Coronary artery (tissue), 2 donors: ENCODE results near the gene MAP3K1.
"Not testable (repeated sequence)": the region's sequence is repeated elsewhere in the genome, so short reads cannot be mapped to it uniquely, and the experiment has no call there.

Experiments
- DNase-seq: peaks from one replicate; pipeline ENCODE4 v3.0.0-alpha.2; 2017; ENCODE audit warnings: low spot score
- H3K27ac ChIP-seq, 2 donors: fragments of 200-600 bp; sonication (generic); one replicate each; pipeline ENCODE4 v1.5.1; 2016 to 2019
- H3K4me3 ChIP-seq: fragments of 200-600 bp; sonication (generic); 2 replicates; pipeline ENCODE4 v1.5.1; 2016; ENCODE audit warnings: mild to moderate bottlenecking, moderate library complexity
- CTCF ChIP-seq: fragments of 200-600 bp; sonication (generic); IDR thresholded peaks from one replicate; pipeline ENCODE4 v1.5.1; 2019; ENCODE audit warnings: antibody characterized with exemption

MAP3K1 gene

DNA sequence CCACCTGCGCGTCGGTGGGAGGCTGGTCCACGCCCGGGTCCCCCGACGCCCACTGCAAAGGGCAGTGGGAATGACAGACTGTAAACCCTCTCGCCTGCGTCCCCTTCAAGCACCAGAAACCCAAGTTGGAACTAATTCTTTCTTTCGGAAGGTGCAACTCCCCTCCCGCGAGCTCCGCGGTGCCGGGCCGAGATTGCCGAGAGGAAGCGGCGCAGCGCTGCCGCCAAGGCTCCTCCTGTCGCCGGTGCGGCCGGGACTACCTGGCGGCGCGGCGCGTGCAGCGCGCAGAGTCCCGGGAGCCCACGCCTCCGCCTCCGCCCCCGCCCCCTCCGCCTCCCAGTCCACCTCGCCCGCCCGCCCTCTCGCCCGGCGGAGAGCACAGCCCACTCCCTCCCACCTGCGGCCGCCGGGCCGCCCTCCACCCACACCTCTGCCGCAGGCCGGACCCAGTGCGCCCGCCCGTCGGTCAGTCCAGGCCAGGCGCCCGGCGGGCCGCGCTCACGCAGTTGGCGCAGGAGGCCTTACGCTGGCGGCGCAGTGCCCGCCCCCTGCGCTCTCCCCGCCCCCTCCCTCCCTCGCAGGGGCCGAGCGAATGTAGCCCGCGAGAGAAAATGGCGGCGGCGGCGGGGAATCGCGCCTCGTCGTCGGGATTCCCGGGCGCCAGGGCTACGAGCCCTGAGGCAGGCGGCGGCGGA, at the start of gene MAP3K1:
TSS of gene MAP3K1 (plus strand) at position 587 of the 695 bp plus-strand sequence. CDS start at position 612, 25 bp downstream.
- Histone ChIP-seq H3K27ac (peak within 1 kb of the TSS; percentile 74 to 98), H3K4me3 (peak within 1 kb of the TSS; percentile 97)
- TF ChIP-seq CTCF, result no peak
- peak; percentile 84 for DNase-seq

GRCh38 chr5:56766926-56767325, 48.4 kb upstream of the MAP3K1 start:
- Histone ChIP-seq H3K27ac (no peak overlapping the region), H3K4me3 (no peak overlapping the region)
- no peak for TF ChIP-seq CTCF
- DNase-seq, result no peak

GRCh38 chr5:56769875-56770604, 45.3 kb upstream of the MAP3K1 start:
- no peak for TF ChIP-seq CTCF
- H3K27ac ChIP-seq, result no peak overlapping the region
- no peak for DNase-seq

GRCh38 chr5:56772767-56773166, 42.6 kb upstream of the MAP3K1 start:
- Histone ChIP-seq H3K27ac (no peak overlapping the region), H3K4me3 (no peak overlapping the region)
- no peak for DNase-seq
- no peak for TF ChIP-seq CTCF

More at GRCh38 chr5:56769875-56770604, 45.3 kb upstream of the MAP3K1 start:
- H3K4me3 ChIP-seq, result no peak overlapping the region

- Histone ChIP-seq H3K27ac (no peak overlapping the region), H3K4me3 (no peak overlapping the region)
- no peak for DNase-seq
- no peak for TF ChIP-seq CTCF
Measured at GRCh38 chr5:56774957-56775356, 40.4 kb upstream of the MAP3K1 start.

DNA sequence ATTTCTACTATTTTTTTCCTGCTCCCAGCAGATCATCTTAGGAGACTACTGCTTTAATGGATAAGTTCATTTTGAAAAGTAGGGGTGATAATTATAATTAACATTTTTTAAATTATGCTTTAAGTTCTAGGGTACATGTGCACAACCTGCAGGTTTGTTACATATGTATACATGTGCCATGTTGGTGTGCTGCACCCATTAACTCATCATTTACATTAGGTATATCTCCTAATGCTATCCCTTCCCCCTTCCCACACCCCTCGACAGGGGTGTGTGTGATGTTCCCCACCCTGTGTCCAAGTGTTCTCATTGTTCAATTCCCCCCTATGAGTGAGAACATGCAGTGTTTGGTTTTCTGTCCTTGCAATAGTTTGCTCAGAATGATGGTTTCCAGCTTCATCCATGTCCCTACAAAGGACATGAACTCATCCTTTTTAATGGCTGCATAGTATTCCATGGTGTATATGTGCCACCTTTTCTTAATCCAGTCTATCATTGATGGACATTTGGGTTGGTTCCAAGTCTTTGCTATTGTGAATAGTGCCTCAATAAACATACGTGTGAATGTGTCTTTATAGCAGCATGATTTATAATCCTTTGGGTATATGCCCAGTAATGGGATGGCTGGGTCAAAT, 39.0 kb upstream of the MAP3K1 start:
- DNase-seq, H3K4me3 ChIP-seq, H3K27ac ChIP-seq: not testable (repeated sequence)

- Histone ChIP-seq H3K27ac (no peak overlapping the region), H3K4me3 (no peak overlapping the region)
- TF ChIP-seq CTCF, result no peak
- no peak for DNase-seq
Measured at GRCh38 chr5:56783261-56783660, 32.1 kb upstream of the MAP3K1 start.
